Fibroblast of the aortic adventitia (primary cell): ENCODE measurements around the gene TTC1. TPM values are rescaled to one million over a fixed set of nuclear protein-coding genes. Genes with fewer than 3 reads are reported as not detected.
"Not testable (repeated sequence)": the region's sequence is repeated elsewhere in the genome, so short reads cannot be mapped to it uniquely, and the experiment has no call there.

Experiments used
- DNase-seq: peaks from one replicate; pipeline ENCODE4 v3.0.0-alpha.2; 2010; ENCODE audit warnings: low read depth
- H3K4me3 ChIP-seq: 2 replicates; pipeline ENCODE4 v1.5.1; 2011; ENCODE audit warnings: low read depth, mild to moderate bottlenecking, control low read depth, low read length, moderate library complexity
- total RNA-seq: library from RNA; depleted of rRNA; stranded (reverse); fragments of >200 nt; gene quantifications from 2 replicates; pipeline ENCODE4 v1.2.3, GENCODE V29; 2012; ENCODE audit warnings: low replicate concordance
- TF ChIP-seq, protein P1 (sequence below): IDR thresholded peaks from 2 replicates; pipeline ENCODE4 v1.5.1; 2011; ENCODE audit warnings: mild to moderate bottlenecking, low read length, control low read depth, inconsistent platforms; ENCODE audit not compliant: insufficient read depth

Gene TTC1
- total RNA-seq, 1 donor = 56.4 TPM

- TF ChIP-seq, protein P1, sequence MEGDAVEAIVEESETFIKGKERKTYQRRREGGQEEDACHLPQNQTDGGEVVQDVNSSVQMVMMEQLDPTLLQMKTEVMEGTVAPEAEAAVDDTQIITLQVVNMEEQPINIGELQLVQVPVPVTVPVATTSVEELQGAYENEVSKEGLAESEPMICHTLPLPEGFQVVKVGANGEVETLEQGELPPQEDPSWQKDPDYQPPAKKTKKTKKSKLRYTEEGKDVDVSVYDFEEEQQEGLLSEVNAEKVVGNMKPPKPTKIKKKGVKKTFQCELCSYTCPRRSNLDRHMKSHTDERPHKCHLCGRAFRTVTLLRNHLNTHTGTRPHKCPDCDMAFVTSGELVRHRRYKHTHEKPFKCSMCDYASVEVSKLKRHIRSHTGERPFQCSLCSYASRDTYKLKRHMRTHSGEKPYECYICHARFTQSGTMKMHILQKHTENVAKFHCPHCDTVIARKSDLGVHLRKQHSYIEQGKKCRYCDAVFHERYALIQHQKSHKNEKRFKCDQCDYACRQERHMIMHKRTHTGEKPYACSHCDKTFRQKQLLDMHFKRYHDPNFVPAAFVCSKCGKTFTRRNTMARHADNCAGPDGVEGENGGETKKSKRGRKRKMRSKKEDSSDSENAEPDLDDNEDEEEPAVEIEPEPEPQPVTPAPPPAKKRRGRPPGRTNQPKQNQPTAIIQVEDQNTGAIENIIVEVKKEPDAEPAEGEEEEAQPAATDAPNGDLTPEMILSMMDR = no peak
- H3K4me3 ChIP-seq = no peak overlapping the region
- DNase-seq = no peak
Measured at GRCh38 chr5:160054831-160055230, 45.9 kb downstream of the TTC1 start.

- TF ChIP-seq, protein P1 = no peak
- H3K4me3 ChIP-seq = no peak overlapping the region
- DNase-seq = no peak
Measured at GRCh38 chr5:160057256-160057655, 48.3 kb downstream of the TTC1 start.

GRCh38 chr5:160060001-160060400, 51.1 kb downstream of the TTC1 start:
- no peak overlapping the region for H3K4me3 ChIP-seq
- TF ChIP-seq, protein P1 = no peak
- no peak for DNase-seq

DNA sequence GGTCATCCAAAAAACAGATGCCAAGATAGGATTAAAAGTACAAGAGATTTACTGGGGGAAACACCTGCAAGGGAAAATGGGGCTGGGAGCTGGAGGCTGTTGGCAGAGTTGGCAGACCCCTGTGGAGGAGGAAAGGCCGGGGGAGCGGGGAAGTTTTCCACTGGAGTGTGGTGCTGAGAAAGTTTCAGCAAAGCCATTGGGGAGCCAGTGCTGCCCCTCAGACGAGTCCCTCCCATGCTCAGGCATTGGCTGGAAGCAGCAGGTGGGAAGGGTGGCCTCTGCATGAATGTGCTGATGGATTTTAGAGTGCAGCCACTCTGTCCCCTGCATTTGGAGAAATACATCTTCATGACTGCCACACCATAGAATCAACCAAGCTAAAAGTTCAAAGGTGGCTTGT, 52.8 kb downstream of the TTC1 start:
- no peak overlapping the region for H3K4me3 ChIP-seq
- DNase-seq = no peak
- TF ChIP-seq, protein P1 = no peak

DNA sequence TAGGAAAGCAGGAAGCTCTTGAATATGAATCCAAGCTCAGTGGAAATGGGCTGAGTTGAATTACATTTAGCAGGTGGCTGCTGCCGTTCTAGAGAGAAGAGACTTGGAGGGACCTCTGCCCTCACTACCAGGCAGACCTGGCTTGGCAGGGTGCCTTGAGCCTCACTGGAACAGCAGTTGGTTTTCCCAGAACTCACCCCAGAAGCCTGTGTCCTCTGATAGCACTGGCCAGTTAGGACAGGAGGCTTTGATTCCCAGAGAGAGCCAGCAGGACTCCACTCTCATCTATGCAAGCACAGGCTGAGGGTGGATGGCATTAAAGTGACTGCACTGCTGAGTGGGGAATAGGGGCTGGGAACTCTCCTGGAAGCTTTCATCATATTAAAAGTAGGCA, 55.5 kb downstream of the TTC1 start:
- no peak overlapping the region for H3K4me3 ChIP-seq
- TF ChIP-seq, protein P1 = no peak
- no peak for DNase-seq

DNA sequence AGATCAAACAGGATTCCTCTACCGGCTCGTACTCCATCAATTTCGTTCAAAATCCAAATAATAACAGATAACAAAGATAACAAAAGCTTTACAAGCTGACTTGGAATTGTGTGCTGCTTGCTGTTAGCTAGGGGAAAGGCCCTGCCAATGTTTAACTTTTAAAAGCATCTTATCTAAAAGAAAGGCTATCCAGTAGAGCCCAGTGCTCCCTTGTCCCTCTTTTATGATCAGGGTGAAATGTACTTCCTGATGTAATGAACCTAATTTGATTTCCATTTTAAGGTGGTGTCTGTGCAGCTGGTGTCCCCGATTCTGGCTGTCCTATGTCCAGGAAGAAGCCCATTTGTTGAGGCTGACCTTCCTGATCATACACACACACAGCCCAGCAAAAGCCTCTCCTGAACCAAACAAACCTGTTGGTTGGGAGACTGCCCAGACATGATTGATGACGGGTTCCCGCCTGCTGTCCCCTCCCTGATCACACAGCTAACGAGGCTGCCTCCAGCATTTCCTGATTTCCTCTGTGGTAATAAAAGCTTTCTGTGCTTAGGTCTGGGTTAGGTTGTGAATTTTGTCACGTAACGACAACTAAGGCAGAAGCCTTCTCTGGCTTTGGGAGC, 56.2 kb downstream of the TTC1 start:
- DNase-seq = no peak
- no peak overlapping the region for H3K4me3 ChIP-seq
- TF ChIP-seq, protein P1 = no peak

DNA sequence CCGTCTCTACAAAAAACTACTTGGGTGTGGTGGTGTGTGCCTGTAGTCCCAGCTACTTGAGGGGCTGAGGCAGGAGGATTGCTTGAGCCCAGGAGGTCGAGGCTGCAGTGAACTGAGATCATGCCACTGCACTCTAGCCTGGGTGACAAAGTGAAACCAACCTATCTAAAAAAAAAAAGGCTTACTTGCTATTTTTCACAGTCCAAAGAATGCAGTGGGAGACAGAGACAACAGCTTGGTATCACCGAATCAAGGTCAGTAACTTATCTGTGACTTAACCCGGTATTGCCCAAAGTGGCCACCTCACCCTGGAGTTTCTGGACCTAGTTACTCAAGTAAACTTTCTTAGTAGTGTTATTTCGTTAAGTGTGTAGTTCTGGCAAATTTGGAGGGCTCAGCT, 60.2 kb downstream of the TTC1 start:
- H3K4me3 ChIP-seq, DNase-seq: not testable (repeated sequence)
